CD4-positive, alpha-beta T cell treated with Interferon alpha-2 for 1 hour (primary cell): Measurements from ENCODE around the gene VSX1.

ENCODE experiments used
- DNase-seq, 2 donors: peaks; one replicate each; pipeline ENCODE4 v3.0.0-alpha.2; 2020 to 2022

The VSX1 gene

DNA sequence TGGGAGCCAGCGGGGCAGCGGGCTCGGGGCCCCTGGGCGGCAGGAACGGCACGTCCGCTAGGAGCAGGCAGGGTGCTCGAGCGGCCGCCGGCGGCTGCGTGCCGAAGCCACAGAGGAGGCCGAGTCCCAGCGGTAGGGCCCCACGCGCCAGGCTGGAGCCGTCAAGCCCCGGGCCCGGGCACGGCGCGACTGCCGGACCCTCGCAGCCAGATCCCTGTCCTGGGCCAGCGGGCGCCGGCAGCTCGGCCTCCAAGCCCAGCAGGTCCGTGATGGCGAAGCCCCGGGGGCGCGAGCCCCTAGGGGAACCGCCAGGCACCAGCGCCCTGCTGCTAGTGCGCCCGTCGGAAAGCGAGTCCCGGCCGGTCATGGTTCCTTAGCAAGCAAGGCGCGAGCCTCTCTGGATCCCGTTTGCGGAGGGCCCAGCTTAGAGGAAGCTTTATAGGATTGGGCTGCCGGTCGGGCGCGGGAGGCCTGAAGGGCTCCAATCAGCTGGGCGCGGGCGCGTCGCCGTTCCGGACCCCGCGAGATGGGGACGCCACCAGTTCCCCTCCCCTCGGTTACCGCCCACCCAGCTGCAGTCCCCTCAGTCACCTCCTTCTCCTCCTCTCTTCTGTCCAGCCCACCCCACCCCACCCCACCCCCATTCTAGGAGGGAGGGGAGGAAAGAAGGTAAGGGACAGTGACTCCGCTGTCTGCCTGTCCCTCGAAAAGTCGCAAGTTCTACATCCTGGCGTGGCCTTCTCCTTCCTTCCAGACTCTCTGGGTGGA, at the start of gene VSX1:
Gene VSX1 (minus strand): TSS at position 412 of the 768 bp plus-strand sequence. CDS start 45 bp downstream, at position 367.
- no peak for DNase-seq

DNA sequence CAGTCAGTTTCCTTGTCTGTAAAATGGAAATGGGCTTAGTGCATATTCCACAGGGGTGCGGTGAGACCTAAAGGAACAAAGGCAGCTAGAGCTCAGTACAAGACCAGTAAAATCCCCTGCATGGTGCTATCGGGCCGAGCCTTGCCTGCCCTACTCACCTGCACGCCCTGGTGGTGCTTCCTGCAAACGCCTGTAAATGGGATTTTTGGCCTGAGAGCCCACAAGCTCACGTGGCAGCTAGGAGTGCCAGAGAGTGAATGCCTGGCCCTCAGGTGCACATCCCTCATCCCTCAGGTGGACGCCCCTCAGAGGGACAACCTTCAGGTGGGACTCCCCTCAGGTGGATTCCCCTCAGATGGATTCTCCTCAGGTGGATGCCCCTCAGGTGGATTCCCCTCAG, 48.0 kb upstream of the VSX1 start:
- no peak for DNase-seq

DNA sequence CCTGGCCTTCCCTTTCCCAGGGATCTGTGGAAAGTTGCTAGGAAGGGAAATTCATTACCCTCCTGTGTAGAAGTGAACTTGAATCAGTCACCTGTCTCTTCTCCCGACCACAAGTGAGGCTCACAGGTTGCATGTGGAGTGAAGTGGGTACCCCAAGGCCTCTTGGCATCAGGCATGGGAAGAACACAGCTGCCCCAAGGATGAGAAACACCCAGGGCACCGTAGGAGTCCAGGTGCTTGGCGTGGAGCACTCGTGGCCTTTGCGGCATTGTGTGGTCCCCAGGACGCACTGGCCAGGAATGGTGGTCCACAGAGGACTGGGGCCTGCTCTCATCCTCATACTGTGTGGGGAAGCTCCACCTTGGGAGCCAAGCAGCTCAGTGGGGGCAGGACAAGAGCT, 47.5 kb upstream of the VSX1 start:
- no peak for DNase-seq

DNA sequence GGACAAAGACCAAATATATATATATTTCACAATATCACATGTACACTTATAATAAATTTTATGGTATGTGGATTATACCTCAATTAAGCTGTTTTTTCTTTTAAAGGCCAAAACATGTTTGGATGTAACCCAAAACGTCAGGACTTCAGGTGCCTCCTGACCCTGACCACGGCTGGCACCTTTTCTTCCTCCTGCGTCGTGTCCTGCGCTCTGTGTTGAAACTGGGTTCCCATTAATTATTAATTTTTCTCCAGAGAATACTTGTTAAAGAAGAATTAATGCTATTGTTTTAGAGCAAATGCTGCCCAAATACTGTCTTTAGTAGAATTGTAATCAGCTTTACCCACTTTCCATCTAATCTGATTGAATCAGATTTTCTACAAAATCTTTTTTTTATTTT, 46.7 kb upstream of the VSX1 start:
- DNase-seq = no peak

DNA sequence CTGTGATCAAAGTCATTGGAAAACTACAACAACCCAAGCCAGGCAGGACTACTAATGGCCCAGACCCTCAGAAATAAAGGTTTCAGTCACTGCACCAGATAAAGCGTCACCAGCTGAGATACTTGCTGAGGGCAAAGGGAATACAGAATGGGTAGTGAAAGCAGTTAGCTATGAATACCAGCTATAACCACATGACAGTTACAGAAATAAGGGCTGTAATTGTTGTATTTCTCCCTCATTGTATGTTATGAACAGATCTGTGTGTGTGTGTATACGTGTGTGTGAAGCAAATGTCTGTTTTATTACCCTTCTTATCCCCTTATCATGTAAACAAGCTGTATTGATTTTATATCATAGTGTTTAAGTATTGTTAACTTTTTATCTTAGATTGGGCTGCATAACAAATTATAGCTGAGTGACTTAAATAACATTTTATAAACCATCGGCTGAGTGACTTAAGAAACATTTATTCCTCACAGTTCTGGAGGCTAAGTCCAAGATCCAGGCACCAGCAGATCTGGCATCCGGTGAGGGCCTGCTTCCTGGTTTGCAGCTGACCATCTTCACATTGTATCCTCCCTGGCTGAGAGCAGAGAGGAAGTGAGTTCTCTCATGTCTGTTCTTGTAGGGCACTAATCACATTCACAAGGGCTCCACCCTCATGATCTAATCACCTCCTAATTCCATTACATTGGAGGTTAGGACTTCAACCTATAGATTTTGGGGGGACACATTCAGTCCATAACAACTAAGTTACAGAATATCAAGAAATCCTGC, 46.0 kb upstream of the VSX1 start:
- DNase-seq = no peak

DNA sequence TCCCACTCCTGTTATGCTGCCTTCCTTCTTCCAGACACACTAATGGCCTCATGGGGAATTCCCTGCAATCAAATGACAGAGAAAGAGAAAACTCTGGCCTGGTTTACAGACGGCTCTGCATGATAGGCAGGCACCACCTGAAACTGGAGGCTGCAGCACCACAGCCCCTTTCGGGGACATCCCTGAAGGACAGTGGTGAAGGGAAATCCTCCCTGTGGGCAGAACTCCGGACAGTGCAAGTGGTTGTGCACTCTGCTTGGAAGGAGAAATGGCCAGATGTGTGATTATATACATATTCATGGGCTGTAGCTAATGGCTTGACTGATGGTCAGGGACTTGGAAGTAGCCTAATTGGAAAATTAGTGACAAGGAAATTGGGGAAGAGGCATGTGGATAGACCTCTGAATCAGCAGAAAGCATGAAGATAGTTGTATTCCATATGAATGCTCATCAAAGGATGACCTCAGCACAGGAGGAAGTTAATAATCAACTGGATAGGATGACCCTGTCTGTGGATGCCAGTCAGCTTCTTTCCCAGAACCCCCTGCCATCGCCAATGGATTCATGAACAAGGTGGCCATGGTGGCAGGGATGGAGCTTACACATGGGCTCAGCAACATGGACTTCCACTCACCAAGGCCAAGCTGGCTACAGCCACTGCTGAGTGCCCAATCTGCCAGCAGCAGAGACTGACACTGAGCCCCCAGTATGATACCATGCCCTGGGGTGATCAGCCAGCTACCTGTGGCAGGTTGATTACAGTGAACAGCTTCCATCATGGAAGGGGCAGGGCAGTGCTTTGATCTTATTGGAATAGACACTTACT, 44.5 kb upstream of the VSX1 start:
- no peak for DNase-seq

DNA sequence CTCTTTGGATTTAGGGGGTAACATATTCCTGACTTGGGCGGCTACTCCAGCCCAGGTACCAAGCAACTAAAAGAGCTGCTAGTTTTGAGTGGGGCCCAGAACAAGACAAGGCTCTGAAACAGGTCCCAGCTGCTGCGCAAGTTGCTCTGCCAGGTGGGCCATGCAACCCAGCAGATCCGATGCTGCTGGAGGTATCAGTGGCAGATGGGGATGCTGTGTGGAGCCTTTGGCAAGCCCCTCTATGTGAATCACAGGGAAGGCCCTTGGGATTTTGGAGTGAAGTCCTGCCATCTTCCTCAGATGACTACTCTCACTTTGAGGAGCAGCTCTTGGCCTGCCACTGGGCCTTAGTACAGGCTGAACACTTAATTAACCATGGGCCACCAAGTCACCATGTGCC, 43.7 kb upstream of the VSX1 start:
- no peak for DNase-seq

DNA sequence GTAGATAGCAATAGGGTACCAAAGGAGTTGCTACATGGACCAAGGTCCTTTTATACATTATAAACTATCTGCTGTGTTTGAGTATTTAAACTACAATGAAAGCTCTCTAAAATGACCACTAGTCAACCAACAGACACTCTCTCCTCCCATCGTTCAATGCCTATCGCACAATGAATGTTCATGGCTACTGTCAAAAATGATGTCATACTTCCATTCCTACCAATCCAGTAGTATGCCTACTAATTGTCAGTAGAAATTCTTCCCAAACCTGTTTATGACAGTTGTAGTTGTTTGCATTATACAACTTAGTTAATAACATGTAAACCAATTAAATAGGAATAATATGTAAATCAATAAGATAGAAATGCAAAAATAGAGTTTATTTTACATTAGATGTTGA, 39.0 kb upstream of the VSX1 start:
- no peak for DNase-seq

DNA sequence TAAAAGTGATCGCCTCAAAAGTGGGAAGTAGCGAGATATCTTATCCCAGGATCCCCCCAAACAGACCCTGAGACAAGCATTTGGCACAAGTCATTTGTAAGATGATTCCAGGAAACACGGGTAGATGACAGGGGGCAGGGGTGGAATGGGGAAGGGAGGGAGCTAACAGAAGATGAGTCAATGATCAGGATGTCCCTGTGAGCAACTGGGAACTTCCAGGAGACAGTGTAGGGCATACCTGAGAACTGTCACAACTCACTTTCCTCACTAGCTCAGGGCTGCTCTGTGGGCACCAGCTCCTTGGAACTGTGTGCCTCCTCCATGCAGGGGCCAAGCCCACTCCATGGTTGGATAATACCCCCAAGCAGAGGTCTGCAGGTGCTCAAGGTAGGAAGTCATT, 38.5 kb upstream of the VSX1 start:
- DNase-seq = no peak

DNA sequence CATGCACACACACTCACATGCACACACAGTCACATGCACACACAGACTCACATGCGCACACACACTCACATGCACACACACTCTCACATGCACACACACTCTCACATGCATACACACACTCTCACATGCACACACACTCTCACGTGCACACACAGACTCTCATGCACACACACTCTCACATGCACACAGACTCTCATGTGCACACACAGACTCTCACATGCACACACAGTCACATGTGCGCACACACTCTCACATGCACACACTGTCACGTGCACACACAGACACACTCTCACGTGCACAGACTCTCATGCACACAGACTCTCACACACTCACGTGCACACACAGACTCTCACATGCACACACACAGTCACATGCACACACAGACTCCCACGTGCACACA, 36.6 kb upstream of the VSX1 start:
- DNase-seq = no peak

DNA sequence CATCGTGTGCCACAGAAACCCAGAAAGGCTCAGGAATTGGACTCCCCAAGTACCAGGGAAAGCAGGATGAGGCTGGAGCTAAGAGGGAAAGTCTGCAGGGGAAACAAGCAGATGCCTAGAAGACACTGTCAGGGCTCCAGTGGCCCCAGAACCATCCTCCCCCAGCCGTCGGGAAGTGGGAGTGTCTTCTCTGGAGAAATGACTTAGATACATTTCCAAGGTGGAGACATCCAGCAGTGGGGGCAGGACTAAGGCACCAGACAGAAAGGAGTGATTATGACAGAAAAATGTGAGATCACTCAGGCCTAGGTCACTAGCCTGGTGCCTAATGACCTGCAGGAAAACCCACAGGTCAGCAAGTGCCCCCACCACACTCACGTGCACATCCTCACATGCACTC, 36.0 kb upstream of the VSX1 start:
- DNase-seq = no peak

DNA sequence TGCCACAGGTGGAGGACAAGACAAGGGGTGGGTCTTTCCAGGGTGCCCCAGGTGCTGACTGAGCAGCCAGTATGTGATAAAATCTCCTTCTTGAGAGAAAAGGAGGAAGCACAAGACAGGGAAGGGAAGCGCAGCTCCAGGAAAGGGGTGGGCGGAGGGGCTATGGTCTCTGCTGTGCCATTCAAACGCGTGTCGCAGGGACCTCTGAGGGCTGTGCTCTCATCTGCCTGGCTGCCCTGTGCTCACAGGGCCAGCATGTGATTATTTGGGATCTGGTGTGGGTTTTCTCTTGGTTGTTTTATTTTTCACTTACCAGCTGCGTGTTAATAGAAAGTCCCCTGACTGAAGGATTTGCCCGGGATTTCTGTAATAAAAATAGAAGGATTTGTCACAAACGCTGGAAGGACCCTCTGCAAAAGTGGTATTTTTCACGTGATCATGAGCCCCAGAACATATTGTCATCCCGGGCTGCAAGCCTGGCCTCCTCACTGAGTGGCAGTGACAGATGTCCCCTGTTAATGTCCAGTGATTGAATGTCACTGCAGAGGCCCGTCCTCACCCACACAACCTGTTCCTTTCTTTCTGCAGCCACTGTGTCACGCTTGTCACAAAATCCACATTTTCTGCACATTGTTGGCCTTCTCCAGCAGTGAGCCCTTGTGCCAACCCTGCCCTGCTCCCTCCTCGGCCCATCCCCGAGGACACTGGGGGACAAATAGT, 35.0 kb upstream of the VSX1 start:
- no peak for DNase-seq

DNA sequence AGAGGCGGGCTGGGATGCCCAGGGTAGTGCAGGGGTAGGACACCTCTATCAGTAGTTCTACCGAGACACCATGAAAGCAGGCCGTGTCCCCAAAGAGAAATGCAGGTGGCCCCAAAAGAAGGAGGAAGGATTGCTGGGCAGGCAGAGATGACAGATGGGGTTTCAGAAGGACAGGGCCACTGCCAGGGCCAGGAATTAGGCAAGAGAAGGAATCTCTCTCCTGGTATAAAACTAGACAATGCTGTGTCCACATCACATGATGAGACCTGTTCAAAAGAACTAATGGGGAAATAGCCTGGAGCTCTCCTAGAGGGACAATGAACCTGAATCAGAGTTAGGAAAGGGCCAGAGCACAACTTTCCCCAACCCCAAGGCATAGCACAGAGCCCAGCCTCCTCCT, 21.6 kb upstream of the VSX1 start:
- DNase-seq = no peak

DNA sequence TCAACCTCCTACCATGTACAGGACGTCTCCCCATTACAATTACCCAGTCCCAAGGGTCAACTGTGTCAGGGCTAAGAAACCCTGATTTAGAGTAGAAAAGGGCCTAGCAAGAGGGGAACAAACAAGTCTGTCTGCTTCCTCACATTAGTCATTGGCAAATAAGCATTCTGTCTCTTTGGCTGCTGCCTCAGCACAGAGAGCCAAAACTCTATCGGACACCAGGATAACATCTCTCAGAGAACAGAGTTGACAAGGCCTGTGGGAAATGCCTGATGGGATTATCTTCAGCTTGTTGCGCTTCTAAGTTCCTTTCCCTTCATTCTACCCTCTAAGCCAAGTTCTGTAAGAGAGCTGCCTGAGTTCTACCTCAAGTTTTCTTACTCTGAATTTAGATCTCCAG, 19.0 kb upstream of the VSX1 start:
- DNase-seq = no peak

DNA sequence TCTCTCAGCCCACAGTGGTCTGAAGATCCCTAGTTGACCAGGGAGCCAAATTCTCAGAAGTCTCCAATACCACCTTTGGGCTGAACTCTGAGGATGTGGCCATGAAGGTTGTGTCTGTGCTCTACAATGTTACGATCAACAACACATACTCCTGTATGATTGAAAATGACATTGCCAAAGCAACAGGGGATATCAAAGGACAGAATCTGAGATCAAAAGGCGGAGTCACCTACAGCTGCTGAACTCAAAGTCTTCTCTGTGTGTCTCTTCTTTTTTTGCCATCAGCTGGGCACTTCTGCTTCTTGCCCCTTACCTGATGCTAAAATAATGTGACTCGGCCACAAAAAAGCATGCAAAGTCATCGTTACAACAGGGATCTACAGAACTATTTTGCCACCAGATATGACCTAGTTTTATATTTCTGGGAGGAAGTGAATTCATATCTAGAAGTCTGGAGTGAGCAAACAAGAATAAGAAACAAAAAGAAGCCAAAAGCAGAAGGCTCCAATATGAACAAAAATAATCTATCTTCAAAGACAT, 17.7 kb upstream of the VSX1 start:
- DNase-seq = no peak

DNA sequence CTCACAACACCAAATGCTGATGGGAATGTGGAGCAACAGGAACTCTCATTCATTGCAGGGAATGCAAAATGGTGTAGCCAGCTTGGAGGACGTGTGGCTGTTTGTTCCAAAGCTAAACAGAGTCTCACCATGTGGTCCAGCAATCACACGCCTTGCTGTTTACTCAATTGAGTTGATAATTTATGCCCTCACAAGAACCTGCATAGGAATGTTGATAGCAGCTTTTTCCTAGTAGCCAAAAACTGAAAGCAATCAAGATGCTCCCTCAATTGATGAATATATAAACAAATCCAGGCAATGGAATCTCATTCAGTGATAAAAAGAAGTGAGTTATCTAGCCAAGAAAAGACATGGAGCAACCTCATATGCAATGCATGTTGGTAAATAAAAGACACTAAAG, 15.6 kb upstream of the VSX1 start:
- DNase-seq = no peak

DNA sequence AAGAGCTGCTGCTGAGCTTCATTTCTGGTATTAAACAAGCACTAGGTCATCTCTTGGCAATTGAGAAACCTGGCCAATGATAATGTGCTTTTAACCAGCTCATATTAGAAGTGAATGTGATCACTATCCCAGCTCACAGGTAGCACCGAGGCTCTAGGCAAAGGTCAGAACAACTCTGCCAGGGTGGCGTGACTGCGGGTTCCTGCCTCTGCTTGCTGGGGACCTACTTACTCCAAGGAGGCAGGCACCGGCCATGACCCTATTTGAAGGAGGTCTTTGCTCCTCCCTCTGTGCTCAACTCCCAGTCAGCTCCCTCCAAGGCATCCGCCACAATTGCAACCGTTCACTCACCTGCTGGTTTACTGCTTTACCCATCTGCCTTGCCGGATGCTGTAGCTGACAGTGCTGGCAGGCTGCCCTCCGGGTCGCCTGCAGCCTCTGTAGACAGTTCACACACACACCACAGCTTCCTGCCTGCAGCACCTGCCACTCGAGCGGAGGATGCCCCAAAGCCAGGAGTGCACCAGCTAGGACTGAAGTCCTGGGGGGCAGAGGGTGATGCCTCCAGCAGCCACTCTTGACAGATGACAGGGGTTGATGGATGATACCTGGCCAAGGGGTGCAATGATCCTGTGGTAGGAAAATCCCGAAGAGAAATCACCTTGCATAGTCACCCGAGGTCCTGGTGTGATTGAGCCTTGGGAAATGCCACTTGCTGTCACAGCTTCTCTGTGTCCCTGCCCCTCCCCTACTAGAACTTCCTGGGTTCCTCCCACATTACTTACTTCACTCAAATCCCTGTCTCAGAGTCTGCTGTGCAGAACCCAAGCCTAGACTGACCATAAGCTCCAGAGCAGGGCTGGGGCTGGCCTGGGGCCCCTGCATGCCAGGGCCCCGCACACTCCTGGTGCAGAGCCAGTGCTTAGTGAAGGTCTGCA, 8.8 kb upstream of the VSX1 start:
- peak; percentile 69 to 82 for DNase-seq

DNA sequence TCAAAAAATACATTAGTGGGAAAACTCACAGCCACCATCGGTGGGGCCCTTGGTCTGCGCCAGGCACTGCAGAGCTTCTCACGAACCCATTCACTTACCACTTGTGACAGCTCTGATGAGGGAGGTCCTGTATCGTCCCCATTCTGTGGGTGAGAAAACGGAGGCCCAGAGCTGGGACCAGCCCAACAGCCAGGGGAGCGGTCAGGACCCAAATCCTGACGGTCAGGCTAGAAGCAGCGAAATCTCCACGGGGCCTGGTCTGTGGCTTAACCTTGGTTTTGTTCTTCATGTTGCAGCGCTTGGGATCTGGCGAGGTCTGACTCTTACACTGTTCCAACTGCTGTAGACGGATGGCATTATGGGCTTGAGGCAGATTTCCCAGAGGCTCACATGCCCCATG, 7.7 kb upstream of the VSX1 start:
- no peak for DNase-seq

DNA sequence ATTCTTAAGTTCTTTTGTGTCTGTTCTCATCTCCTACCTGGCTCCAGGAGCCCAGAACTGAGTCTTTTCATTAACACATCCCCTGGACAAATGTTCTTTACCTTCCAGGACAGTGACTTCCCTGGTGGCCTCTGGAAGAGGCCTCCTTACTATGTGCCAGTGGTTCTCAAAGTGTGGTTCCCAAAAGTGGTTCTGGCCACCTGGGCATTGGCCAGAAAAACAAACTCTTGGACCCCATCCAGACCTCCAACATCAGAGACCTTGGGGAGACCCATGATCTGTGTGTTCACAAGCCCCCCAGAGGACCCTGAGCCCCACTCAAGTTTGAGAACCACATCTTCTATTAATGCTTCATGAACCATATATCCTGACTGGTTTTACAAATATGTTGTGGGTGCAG, 7.2 kb upstream of the VSX1 start:
- DNase-seq = no peak

DNA sequence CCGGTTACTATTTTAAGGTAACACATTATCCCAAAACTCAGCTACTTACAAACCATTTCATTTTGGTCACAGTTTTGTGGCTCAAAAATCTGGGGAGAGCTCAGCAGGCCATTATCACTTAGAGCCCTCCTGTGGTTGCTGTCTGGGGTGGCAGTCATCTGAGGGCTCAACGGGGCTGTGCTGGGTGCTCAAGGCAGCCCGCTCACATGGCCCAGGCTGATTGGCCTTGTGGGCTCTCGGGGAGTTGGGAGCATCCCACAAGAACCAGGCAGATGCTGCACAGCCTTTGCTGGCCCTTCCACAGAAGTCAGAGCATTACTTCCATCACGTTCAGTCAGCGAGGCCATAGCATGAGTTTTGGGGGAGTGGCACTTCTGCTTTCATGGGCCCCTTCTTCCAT, 6.3 kb upstream of the VSX1 start:
- no peak for DNase-seq

DNA sequence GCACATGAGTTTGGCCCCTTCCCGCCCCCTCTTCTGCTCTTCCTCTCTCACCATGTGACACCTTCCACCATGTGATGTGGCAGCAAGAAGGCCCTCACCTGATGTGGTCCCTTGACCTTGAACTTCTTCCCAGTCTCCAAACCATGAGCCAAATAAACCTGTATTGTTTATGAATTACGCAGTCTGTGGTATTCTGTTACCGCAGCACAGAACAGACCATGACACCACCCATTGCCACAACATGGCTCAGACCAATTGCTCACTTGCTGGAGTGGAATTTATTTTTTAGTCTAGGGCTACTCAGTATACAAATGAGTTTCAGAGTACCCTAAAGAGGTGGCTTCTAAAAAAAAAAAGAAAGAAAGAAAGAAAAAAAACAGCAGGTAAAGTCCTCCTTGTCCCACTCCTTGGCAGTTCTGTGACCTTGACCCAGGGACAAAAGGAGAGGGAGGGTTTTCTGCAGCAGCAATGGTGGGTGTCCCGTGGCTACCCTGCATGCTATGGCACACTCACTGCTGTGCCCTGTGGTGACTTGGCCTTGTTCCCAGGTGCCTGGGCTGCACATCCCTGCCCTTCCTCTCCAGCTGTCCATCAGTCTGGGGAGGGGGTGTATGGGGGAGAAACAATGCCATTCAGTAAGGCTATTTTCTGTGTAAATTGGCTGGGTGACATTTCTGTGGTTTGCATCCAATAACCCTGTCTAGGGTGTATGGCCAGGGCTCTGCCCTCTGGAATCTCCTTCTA, 5.4 kb upstream of the VSX1 start:
- DNase-seq = no peak
